Limb (tissue), 2 donors: ENCODE results near the gene NT5C2.
A peak's percentile ranks its signal among the peaks of the same experiment; 100 is the strongest.

Experiments
- DNase-seq, 2 donors: peaks; one replicate each; pipeline ENCODE4 v3.0.0-alpha.2; 2016; ENCODE audit errors: extremely low spot score in 2 of 2

NT5C2 gene

DNA sequence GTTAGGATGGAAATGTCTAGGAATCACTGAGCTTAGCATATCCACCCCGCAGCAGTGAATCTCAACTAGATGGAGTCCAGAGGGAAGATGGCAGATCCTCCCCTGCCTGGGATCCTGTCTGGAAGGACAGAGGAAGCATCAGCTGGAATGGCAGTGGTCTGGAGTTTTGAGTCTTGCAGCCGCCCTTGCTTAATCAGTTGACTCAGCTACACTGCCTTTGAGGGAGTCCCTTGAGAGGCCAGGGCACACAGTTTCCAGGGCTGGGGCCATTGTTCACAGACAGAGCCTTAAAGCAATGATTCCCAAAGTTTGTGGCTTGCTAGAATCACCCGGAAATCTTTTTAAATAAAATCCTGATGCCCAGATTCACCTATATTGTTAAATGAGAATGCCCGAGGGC lies 128.1 kb downstream of the NT5C2 start:
- DNase-seq: no peak

DNA sequence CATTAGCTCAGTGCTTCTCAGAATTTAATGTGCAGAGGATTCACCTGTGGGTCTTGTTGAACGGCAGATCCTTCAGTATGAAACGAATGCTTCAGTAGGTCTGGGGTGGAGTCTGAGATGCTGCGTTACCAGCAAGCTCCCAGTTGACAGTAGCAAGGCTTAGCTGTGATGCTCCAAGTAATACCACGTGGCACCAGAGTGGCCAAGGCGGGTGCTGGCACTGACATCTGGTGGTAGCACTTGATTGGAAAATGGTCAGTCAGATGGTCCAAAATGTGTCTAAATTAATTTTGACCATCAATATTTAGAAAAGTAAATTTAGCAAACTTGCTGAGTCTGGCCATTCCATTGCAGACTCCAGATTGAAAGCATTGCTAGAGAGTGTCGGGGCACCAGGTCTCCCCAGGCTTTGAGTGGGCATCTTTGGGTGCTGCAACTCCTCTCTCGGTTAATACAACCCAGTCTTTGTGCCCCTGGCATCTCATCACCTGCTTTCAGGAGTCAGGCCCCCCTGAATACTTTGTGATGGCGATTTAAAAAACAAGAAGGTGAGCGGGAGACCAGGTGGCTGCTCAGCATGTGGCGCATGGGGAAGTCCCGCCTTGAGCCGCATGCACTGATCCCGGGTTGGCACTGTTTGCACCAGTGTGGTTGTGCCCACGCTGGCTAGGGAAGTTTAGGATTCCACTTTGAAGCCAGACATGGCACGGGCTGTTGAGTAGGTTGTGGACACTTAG lies 130.1 kb downstream of the NT5C2 start:
- no peak for DNase-seq

DNA sequence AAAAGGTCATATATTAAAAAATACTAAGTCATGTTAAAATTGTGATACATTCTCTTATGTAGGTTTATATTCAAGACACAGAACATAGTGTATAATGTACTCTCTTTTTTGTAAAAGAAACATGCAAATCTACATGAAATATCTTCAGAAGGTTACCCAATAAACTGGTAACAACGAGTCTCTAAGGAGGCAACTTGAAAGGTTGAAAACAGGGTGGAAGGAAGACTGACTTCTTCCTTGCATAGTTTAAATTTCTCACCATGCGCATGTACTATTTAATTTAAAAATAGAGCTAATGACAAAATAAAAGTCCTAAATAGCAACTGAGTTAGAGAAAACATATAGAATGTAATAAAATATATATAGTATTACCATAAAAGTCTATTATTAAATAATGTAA lies 132.5 kb downstream of the NT5C2 start:
- no peak for DNase-seq

DNA sequence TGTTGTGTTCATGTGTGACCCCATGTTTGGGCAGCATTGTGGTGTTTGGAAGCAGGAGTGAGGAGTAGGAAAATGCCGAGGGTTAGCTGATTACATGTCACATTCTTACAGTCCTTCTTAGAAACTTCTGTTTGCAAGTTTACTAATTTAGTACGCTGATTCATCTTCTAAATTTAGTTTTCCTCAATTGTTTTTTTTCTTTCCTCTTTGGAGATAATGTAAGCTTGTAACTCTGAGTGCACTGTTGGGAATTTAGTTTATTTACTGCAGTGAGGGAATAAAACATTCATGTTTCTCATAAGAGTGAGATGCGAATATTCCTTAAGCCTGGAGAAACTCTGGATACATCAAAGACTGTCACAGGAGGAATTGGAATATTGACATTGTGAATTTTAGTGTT lies 135.0 kb downstream of the NT5C2 start:
- DNase-seq: no peak

DNA sequence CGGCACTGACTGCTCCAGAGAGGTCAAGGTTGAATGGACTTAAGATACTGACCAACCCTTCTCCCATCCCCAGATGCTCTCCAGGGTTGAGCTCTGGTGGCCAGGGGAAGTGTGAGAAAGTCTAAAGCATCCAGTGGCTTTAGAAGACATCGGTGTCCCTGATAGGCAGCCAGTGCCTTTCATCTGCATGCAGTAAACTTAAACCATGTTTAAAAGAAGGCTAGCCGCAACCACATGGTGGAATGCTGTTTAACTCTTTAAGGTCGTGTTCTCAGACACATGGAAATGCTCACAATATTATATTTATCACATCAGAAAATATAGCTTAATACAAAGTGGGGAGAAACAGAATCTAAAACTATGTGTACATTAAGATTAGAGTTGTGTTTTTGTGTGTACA lies 138.0 kb downstream of the NT5C2 start:
- DNase-seq: no peak

DNA sequence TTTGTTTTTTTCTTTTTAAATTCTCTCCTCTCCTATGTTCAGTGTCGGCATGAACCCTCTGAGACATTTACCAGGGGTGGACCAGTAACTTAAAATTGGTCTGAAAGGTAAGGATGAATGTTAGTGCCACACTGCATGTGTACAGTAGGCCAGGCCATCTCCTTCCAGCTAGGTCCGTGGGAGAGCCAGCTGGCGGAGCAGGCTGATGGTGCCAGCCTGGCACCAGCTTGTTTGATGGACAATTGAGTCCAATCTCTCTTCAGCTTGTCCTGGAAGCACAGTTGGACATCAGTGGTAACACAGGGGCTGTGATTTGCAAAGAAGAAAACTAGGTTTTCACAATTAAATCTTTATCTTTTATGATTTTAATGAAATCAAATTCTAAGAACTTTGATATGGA lies 138.5 kb downstream of the NT5C2 start:
- no peak for DNase-seq

DNA sequence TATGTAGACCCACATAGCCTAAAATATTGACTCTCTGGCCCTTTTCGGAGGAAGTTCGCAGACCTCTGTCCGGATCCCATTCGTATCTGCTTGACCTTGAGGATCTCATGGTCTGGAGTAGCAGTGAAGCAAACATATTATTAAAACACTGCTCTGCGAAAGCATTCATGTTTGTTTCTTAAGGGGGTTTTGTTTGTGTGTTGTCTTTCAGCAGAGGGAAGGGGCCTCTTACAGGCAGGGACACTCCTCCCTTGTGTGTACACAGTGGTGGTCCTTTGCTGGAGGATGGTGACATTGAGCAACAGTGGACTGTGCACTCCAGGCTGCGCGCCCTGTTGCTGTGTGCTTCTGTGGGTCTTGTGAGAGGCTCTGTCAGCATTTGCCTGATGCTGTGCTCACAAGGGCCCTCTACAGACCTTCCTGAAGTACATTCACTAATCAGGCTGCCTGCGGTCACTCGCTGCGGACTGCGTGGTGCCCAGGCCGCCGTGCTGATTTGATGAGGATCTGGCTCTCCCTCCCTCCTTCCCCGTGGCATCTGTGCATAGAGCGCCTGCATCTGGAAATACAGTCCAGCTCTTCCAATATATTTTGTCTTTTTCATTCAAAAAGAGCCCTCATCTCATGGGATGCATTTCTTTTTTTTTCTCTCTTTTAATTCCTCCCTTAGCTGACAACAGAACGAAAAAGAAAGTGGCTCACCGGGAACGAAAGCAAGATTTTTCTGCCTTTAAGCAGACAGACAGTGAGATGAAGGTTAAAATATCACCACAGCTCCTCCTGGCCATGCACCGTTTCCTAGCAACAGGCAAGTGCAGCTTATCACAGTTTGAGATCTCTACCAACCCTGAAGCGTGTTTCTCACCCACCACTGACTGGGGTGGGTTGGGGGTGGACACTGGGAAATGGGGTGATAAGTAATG lies 139.2 kb downstream of the NT5C2 start:
- DNase-seq: no peak

DNA sequence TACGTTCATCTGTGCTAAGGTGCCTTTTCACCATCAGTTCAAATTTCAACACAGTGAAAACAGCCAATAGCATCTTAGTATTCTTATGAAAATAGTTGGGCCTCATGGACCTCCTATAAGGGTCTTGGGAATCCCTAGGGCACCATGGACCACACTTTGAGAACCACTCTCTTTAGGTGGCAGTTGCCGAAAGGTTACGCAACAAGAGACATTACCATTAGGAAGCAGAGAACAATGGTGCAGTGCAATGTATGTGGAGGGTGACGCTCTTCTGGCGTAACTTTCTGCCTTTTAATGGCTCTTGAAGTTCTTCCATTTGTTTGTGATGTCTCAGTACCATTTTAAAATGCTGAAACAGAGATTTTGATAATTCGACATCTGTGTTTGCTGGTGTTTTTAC lies 143.8 kb downstream of the NT5C2 start:
- DNase-seq: no peak

DNA sequence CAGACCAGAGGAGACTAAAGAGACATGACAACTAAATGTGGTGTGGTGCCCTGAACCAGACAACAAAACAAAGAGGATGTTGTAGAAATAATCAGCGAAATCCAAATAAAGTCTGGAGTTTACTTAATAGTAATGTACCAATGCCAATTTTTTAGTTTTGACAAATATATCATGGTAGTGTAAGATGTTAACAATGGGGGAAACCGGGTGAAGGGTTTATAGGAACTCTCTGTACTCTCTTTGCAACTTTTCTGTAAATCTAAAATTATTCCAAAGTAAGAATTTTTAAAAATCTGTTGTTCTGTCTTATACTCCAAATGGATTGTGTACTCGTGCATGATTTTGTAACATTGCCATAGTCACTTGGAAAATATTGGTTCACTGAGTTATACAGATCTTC lies 145.7 kb downstream of the NT5C2 start:
- no peak for DNase-seq

DNA sequence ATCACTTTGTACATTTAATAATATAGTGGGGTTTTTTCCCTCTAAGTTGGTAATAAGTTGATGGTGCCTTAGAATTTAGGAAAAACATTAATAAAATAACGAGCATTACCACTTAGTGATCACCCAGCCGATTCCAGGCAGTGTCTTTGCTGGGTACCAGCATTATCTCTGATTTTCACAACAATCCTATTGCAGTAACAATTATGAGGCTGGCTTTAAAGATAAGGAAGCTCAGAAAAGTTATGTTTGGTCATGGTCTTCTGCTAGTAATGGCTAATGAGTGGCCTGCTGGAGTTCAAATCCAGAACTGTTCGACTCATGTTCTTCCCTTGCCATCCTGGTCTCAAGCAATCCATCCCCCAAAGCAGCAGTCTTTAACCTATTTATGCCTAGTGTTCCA lies 147.1 kb downstream of the NT5C2 start:
- DNase-seq: no peak

DNA sequence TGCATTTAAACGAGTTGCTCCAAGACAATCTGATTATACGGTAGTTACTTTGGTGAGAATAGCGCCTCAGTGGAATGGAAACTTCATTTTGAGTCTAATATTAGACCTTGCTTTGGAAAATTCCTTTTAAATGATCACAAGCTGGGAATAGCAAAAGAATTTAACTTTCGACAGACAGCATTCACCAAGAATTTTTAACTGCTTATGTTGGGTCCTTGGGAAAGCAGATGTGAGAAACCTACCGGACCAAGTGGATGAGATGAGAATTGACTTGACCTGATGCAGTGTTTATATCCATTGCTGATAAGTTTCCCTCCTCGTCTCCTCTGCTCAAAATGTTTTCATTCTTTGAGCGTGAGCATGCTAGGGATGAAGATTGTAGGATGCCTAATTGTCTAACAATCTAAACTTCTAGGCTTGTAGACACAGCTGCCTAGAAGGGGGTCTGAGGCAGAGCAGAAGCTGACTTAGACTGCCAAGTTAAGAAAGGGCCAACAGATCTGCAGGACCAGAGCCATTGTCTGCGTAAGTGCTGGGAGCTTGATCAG lies 148.1 kb downstream of the NT5C2 start:
- DNase-seq: peak in 1 of 2 donors; percentile 24

DNA sequence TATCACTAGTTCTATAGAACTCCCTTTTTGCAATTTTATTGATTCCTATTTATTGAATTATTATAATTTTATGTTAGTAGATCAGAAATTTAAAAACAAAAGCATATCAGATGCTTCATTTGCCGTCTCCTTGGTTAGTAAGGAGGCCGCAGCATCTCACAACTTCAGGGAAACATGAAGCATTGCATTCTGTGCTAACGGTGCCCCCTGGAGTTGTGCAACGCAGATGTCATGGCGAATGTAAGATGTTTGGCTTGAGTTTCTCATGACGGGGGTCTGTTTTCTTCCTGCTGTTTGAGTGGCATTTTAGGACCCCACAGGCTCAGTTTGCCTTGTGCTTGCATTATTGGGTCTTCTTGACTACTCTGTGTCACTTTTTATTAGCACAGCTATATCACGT lies 150.2 kb downstream of the NT5C2 start:
- DNase-seq: no peak

DNA sequence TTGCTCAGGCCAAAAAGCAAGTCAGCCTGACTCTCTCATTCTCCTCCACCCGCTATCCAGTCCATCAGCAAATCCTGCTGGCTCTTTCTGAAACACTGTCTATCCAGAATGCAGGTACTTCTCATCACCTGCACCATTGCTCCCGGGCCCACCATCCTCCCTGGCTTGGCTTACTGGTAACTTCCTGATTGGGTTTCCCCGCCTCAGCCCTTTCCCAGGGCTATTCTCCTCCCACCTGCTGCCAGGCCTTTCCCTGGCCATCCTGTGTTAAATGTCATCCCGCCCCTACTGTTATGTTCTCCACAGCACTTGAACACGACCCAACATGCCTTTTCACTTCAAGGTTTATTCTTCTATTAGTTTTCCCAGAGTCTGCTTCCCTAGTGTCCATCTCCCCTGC lies 150.9 kb downstream of the NT5C2 start:
- no peak for DNase-seq

DNA sequence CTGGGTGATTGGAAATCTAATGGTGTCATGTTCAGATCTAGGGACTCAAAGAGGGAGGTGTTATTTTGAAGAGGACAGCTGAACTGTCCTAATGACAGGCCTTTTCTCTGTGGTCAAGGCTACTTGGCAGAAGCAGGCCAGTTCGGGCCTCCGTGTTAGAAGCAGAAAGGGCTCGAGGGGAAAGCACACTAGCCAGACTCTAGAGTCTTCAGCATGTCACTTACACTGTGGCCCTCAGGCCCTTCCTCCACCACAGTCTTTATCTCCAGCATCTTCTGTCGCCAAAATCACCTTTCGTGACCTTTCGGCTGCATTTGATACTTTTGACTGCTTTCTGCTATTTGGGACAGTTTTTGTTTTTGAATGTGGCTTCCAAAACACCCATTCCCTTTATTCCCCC lies 151.7 kb downstream of the NT5C2 start:
- DNase-seq: no peak

DNA sequence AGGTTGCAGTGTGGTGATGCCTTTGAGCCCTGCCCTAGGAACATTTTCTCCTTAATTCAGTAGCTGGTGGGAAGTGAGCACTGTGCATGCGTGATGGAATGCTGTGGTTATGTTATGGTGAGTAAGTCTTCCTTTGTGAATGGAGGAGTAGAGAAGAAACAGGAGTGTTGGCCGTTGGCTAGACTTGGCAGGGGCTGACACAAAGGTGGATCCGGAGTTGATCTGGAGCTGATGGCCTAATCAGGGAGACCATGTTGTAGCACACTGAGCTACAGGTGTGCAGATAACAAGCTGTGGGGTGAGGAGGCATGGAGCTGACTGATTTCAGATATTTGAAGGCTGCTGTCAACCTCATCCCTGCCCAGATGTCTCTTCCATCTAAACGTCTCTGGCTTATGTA lies 152.7 kb downstream of the NT5C2 start:
- DNase-seq: no peak

DNA sequence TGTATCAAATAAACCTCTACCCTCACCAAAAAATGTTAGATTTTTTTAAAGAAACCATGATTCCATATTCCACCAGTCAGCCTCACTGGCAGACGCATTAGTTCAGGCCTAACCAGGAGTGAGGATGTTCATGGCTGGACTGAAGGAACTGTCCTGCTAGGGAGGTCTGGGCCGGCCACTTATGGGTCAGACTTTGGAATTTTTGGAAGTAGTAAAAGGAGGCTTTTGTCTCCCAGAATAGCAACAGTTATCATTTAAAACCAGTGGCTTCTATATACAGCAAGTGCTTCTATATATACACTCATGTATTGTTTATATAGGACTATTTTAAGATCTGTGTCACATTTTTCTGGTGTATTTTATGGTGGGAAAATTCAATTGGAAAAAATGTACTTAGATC lies 154.5 kb downstream of the NT5C2 start:
- no peak for DNase-seq
